Measurements from ENCODE around the gene ETHE1. TPM values are rescaled to one million over a fixed set of nuclear protein-coding genes. Genes with fewer than 3 reads are reported as not detected.

The ETHE1 gene
- total and polyA plus RNA-seq, 2 donors from 2014 or later: 61.3 to 81.8 TPM

GRCh38 chr19:43489310-43489709 lies 37.7 kb downstream of the ETHE1 start:
- no peaks in the 10 kb centered on the region for H3K4me1 ChIP-seq (ENCODE audit: control insufficient read depth in 2 of 3, insufficient read depth in 2 of 3, low read depth in 1 of 3, low read length in 3 of 3)
- DNase-seq (peak in 2 of 5 donors; percentile 2 to 47), FAIRE-seq (no peak)
- H3K9ac ChIP-seq (ENCODE audit: low read length in 3 of 3): no peak overlapping the region
- H3K27me3 ChIP-seq (ENCODE audit: control insufficient read depth, insufficient read depth, low read length): no peaks in the 10 kb centered on the region
- intact Hi-C loops (cut with DNase I): no loop called here
- H3K9me3 ChIP-seq (ENCODE audit: control insufficient read depth in 2 of 3, insufficient read depth in 1 of 3, low read length in 3 of 3): no peaks in the 10 kb centered on the region
- H3K4me3 ChIP-seq (ENCODE audit: low read length in 3 of 3): no peak overlapping the region
- peaks cover 0 to 3% (median 0%) of the 10 kb centered on the region in 3 donors for H3K36me3 ChIP-seq (ENCODE audit: control insufficient read depth in 2 of 3, insufficient read depth in 3 of 3, low read length in 3 of 3)
- no peak overlapping the region for H3K27ac ChIP-seq (ENCODE audit: low read depth in 2 of 2, low read length in 2 of 2)
- TF ChIP-seq, protein P1, sequence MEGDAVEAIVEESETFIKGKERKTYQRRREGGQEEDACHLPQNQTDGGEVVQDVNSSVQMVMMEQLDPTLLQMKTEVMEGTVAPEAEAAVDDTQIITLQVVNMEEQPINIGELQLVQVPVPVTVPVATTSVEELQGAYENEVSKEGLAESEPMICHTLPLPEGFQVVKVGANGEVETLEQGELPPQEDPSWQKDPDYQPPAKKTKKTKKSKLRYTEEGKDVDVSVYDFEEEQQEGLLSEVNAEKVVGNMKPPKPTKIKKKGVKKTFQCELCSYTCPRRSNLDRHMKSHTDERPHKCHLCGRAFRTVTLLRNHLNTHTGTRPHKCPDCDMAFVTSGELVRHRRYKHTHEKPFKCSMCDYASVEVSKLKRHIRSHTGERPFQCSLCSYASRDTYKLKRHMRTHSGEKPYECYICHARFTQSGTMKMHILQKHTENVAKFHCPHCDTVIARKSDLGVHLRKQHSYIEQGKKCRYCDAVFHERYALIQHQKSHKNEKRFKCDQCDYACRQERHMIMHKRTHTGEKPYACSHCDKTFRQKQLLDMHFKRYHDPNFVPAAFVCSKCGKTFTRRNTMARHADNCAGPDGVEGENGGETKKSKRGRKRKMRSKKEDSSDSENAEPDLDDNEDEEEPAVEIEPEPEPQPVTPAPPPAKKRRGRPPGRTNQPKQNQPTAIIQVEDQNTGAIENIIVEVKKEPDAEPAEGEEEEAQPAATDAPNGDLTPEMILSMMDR (IDR thresholded peaks at IDR 0.05; ENCODE audit: borderline replicate concordance, extremely low read depth, insufficient read depth): no peak

DNA sequence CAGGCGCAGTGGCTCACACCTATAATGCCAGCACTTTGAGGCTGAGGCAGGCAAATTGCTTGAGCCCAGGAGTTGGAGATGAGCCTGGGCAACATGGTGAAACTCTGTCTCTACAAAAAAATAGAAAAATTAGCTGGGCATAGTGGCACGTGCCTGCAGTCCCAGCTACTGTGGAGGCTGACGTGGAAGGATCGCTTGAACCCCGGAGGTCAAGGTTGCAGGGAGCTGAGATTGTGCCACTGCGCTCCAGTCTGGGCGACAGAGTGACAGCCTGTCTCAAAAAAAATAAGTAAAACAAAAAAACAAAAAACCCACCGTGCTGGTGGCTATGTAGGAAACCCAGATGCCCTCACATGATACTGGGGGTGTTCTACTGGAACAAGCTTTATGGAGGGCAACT lies 38.8 kb downstream of the ETHE1 start:
- no peak overlapping the region for H3K27ac ChIP-seq (ENCODE audit: low read depth in 2 of 2, low read length in 2 of 2)
- intact Hi-C loops (cut with DNase I): no loop called here

GRCh38 chr19:43486412-43486811 lies 40.6 kb downstream of the ETHE1 start:
- no peaks in the 10 kb centered on the region for H3K9me3 ChIP-seq (ENCODE audit: control insufficient read depth in 2 of 3, insufficient read depth in 1 of 3, low read length in 3 of 3)
- DNase-seq: peak in 1 of 5 donors; percentile 55
- no peaks in the 10 kb centered on the region for H3K36me3 ChIP-seq (ENCODE audit: control insufficient read depth in 2 of 3, insufficient read depth in 3 of 3, low read length in 3 of 3)
- FAIRE-seq: no peak
- intact Hi-C loops (cut with DNase I): no loop called here
- no peaks in the 10 kb centered on the region for H3K4me1 ChIP-seq (ENCODE audit: control insufficient read depth in 2 of 3, insufficient read depth in 2 of 3, low read depth in 1 of 3, low read length in 3 of 3)
- no peak overlapping the region for H3K4me3 ChIP-seq (ENCODE audit: low read length in 3 of 3)
- no peak overlapping the region for H3K9ac ChIP-seq (ENCODE audit: low read length in 3 of 3)
- H3K27ac ChIP-seq (ENCODE audit: low read depth in 2 of 2, low read length in 2 of 2): no peak overlapping the region
- TF ChIP-seq, protein P1 (IDR thresholded peaks at IDR 0.05; ENCODE audit: borderline replicate concordance, extremely low read depth, insufficient read depth): no peak
- no peaks in the 10 kb centered on the region for H3K27me3 ChIP-seq (ENCODE audit: control insufficient read depth, insufficient read depth, low read length)

More for the DNA sequence above, 38.8 kb downstream of the ETHE1 start:
- Histone ChIP-seq H3K9me3 (ENCODE audit: control insufficient read depth in 2 of 3, insufficient read depth in 1 of 3, low read length in 3 of 3) (no peaks in the 10 kb centered on the region), H3K4me1 (ENCODE audit: control insufficient read depth in 2 of 3, insufficient read depth in 2 of 3, low read depth in 1 of 3, low read length in 3 of 3) (no peaks in the 10 kb centered on the region), H3K36me3 (ENCODE audit: control insufficient read depth in 2 of 3, insufficient read depth in 3 of 3, low read length in 3 of 3) (no peaks in the 10 kb centered on the region), H3K4me3 (ENCODE audit: low read length in 3 of 3) (no peak overlapping the region), H3K27me3 (ENCODE audit: control insufficient read depth, insufficient read depth, low read length) (no peaks in the 10 kb centered on the region), H3K9ac (ENCODE audit: low read length in 3 of 3) (no peak overlapping the region)
- DNase-seq: peak in 1 of 5 donors; percentile 21
- FAIRE-seq: no peak
- TF ChIP-seq, protein P1 (IDR thresholded peaks at IDR 0.05; ENCODE audit: borderline replicate concordance, extremely low read depth, insufficient read depth): no peak

- Histone ChIP-seq H3K36me3 (ENCODE audit: control insufficient read depth in 2 of 3, insufficient read depth in 3 of 3, low read length in 3 of 3) (no peaks in the 10 kb centered on the region), H3K9ac (ENCODE audit: low read length in 3 of 3) (no peak overlapping the region), H3K27ac (ENCODE audit: low read depth in 2 of 2, low read length in 2 of 2) (no peak overlapping the region), H3K27me3 (ENCODE audit: control insufficient read depth, insufficient read depth, low read length) (no peaks in the 10 kb centered on the region), H3K4me1 (ENCODE audit: control insufficient read depth in 2 of 3, insufficient read depth in 2 of 3, low read depth in 1 of 3, low read length in 3 of 3) (no peaks in the 10 kb centered on the region), H3K9me3 (ENCODE audit: control insufficient read depth in 2 of 3, insufficient read depth in 1 of 3, low read length in 3 of 3) (no peaks in the 10 kb centered on the region), H3K4me3 (ENCODE audit: low read length in 3 of 3) (no peak overlapping the region)
- FAIRE-seq (no peak), DNase-seq (no peak)
- intact Hi-C loops (cut with DNase I): no loop called here
- TF ChIP-seq, protein P1 (IDR thresholded peaks at IDR 0.05; ENCODE audit: borderline replicate concordance, extremely low read depth, insufficient read depth): no peak
These were observed 41.0 kb downstream of the ETHE1 start for GRCh38 chr19:43485951-43486350.

All from kidney (tissue), 14 donors.